ENCODE measurements around the gene EDAR.

DNA sequence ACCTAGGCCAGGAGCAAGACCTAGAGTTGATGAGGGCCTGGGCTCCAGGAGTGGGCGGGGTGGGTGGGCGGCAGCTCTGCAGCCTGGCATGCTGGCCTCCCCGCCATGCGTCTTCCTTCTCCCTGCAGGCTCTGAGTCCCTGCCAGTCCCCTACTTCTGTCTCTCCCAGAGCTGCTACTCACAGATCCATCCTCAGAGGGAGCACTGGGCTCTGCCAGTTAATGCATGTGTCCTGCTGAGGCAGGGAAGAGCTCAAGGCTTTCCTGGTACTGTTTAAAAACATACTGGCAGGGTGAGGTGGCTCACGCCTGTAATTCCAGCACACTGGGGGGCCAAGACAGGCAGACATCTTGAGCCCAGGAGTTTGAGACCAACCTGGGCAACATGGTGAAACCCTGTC is 38.7 kb upstream of the EDAR start:
- TF ChIP-seq, protein P1, sequence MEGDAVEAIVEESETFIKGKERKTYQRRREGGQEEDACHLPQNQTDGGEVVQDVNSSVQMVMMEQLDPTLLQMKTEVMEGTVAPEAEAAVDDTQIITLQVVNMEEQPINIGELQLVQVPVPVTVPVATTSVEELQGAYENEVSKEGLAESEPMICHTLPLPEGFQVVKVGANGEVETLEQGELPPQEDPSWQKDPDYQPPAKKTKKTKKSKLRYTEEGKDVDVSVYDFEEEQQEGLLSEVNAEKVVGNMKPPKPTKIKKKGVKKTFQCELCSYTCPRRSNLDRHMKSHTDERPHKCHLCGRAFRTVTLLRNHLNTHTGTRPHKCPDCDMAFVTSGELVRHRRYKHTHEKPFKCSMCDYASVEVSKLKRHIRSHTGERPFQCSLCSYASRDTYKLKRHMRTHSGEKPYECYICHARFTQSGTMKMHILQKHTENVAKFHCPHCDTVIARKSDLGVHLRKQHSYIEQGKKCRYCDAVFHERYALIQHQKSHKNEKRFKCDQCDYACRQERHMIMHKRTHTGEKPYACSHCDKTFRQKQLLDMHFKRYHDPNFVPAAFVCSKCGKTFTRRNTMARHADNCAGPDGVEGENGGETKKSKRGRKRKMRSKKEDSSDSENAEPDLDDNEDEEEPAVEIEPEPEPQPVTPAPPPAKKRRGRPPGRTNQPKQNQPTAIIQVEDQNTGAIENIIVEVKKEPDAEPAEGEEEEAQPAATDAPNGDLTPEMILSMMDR (IDR thresholded peaks at IDR 0.05): no peak
- TF ChIP-seq TAF1 (IDR thresholded peaks at IDR 0.05; ENCODE audit: borderline replicate concordance, low read depth, low read length): no peak
- TF ChIP-seq POLR2AphosphoS5 (IDR thresholded peaks at IDR 0.05; ENCODE audit: low read depth, low read length): no peak
- TF ChIP-seq NFIC (IDR thresholded peaks at IDR 0.05; ENCODE audit: borderline replicate concordance): no peak
- no peak for TF ChIP-seq GATA2 (CRISPR knock-in tag; IDR thresholded peaks at IDR 0.05)
- TF ChIP-seq EP300 (IDR thresholded peaks at IDR 0.05; ENCODE audit: borderline replicate concordance in 1 of 2, low read depth in 1 of 2, low read length in 1 of 2): no peak
